ENCODE results near the gene STIMATE. TPM values are rescaled to one million over a fixed set of nuclear protein-coding genes. Genes with fewer than 3 reads are reported as not detected.

Gene STIMATE
- polyA plus RNA-seq, 3 donors, result 8.9 to 49.9 (median 11.7) TPM

DNA sequence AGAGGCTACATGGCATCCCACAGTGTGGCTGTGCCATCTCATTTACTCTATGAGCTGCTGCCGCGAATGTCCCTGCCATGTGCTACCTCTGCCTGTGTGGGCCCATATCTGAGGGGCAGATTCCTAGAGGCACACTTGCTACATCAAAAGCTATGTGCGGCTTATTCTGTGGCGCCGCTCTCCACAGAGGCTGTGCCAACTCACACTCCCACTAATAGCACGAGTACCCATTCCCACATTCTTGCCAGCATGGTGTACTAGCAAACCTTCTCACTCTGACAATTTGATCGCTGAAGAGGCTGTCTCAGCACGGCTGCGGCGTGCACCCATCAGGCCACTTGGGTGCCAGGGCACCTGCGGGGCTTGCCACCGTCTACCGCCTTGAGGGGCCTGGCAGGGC lies 31.4 kb downstream of the STIMATE start:
- Mint-ChIP-seq H3K4me3 (no peak overlapping the region), H3K36me3 (peaks cover 46 to 49% of the 10 kb centered on the region in 2 donors), H3K9me3 (peaks cover 25 to 39% (median 32%) of the 10 kb centered on the region in 7 donors), H3K4me1 (peaks cover 4% of the 10 kb centered on the region), H3K27me3 (ENCODE audit: low read depth in 3 of 3) (peaks cover 0 to 5% (median 2%) of the 10 kb centered on the region in 3 donors), H3K27ac (no peak overlapping the region)
- Histone ChIP-seq H3K27me3 (ENCODE audit: control insufficient read depth in 2 of 2, insufficient read depth in 2 of 2, low read length in 2 of 2) (no peaks in the 10 kb centered on the region), H3K4me2 (replicated peaks; ENCODE audit: extremely low read depth, low read length, poor library complexity, severe bottlenecking) (no peak overlapping the region), H3K27ac (ENCODE audit: low read depth in 1 of 2, low read length in 2 of 2) (no peak overlapping the region), H3K9me3 (replicated peaks in 1 of 2; ENCODE audit: control insufficient read depth in 1 of 2, insufficient read depth in 1 of 2, low read length in 2 of 2) (peaks cover 24 to 27% of the 10 kb centered on the region in 2 donors), H2AFZ (ENCODE audit: insufficient read depth, low read depth, low read length, poor library complexity, severe bottlenecking) (no peak overlapping the region), H4K20me1 (ENCODE audit: insufficient read depth, low read length) (peaks cover 80% of the 10 kb centered on the region), H3K4me3 (replicated peaks in 1 of 3; ENCODE audit: low read depth in 2 of 3, low read length in 3 of 3) (no peak overlapping the region), H3K4me1 (ENCODE audit: control insufficient read depth in 1 of 2, insufficient read depth in 2 of 2, low read length in 2 of 2) (no peaks in the 10 kb centered on the region), H3K36me3 (replicated peaks in 1 of 2; ENCODE audit: control insufficient read depth in 1 of 2, insufficient read depth in 2 of 2, low read length in 2 of 2) (peaks cover 10 to 30% of the 10 kb centered on the region in 2 donors), H3K9ac (ENCODE audit: insufficient read depth, low read length, poor library complexity, severe bottlenecking) (no peak overlapping the region), H3K79me2 (ENCODE audit: insufficient read depth, low read length) (peaks cover 27% of the 10 kb centered on the region)
- over 99% methylated on average over 13 of the region's 13 CpGs for WGBS (ENCODE audit: insufficient coverage)
- DNase-seq, result no peak
- intact Hi-C loops (cut with micrococcal nuclease), result no loop called here
- TF ChIP-seq, protein P1, sequence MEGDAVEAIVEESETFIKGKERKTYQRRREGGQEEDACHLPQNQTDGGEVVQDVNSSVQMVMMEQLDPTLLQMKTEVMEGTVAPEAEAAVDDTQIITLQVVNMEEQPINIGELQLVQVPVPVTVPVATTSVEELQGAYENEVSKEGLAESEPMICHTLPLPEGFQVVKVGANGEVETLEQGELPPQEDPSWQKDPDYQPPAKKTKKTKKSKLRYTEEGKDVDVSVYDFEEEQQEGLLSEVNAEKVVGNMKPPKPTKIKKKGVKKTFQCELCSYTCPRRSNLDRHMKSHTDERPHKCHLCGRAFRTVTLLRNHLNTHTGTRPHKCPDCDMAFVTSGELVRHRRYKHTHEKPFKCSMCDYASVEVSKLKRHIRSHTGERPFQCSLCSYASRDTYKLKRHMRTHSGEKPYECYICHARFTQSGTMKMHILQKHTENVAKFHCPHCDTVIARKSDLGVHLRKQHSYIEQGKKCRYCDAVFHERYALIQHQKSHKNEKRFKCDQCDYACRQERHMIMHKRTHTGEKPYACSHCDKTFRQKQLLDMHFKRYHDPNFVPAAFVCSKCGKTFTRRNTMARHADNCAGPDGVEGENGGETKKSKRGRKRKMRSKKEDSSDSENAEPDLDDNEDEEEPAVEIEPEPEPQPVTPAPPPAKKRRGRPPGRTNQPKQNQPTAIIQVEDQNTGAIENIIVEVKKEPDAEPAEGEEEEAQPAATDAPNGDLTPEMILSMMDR (IDR thresholded peaks at IDR 0.05), result no peak

DNA sequence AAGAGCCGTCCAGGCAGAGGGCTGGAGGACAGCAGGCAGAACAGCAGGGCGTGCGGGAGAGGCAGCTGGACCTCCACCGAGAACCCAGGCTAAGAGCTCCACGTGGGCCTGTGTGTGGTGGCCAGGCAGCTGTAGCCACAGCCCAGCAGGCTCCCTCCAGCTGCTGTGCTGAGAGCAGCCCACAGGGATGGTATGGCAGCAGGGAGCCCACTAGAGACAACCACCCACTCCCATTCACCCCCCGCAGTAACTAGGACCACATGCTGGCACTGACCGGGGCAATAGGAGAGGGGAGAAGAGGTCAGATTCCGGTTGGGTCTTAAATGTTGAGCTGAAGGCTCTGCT lies 37.0 kb downstream of the STIMATE start:
- no peak overlapping the region for H3K4me3 ChIP-seq (replicated peaks in 1 of 3; ENCODE audit: low read depth in 2 of 3, low read length in 3 of 3)
- H4K20me1 ChIP-seq (ENCODE audit: insufficient read depth, low read length), result peaks cover 57% of the 10 kb centered on the region
- H3K9me3 ChIP-seq (replicated peaks in 1 of 2; ENCODE audit: control insufficient read depth in 1 of 2, insufficient read depth in 1 of 2, low read length in 2 of 2), result peaks cover 12% of the 10 kb centered on the region in 2 donors
- DNase-seq, result no peak
- no peaks in the 10 kb centered on the region for H3K27me3 ChIP-seq (ENCODE audit: control insufficient read depth in 2 of 2, insufficient read depth in 2 of 2, low read length in 2 of 2)
- H2AFZ ChIP-seq (ENCODE audit: insufficient read depth, low read depth, low read length, poor library complexity, severe bottlenecking), result no peak overlapping the region
- H3K4me1 Mint-ChIP-seq, result no peaks in the 10 kb centered on the region
- no peaks in the 10 kb centered on the region for H3K79me2 ChIP-seq (ENCODE audit: insufficient read depth, low read length)
- no peak overlapping the region for H3K4me3 Mint-ChIP-seq
- TF ChIP-seq, protein P1 (IDR thresholded peaks at IDR 0.05), result no peak
- H3K36me3 Mint-ChIP-seq, result peaks cover 37 to 44% of the 10 kb centered on the region in 2 donors
- H3K27me3 Mint-ChIP-seq (ENCODE audit: low read depth in 3 of 3), result peaks cover 0 to 3% (median 0%) of the 10 kb centered on the region in 3 donors
- H3K4me1 ChIP-seq (ENCODE audit: control insufficient read depth in 1 of 2, insufficient read depth in 2 of 2, low read length in 2 of 2), result no peaks in the 10 kb centered on the region
- H3K27ac Mint-ChIP-seq, result peak overlapping the region in 2 of 7 donors; percentile 10 to 21
- peaks cover 14 to 23% (median 18%) of the 10 kb centered on the region in 7 donors for H3K9me3 Mint-ChIP-seq
- H3K36me3 ChIP-seq (replicated peaks in 1 of 2; ENCODE audit: control insufficient read depth in 1 of 2, insufficient read depth in 2 of 2, low read length in 2 of 2), result peaks cover 12 to 26% of the 10 kb centered on the region in 2 donors
- H3K27ac ChIP-seq (ENCODE audit: low read depth in 1 of 2, low read length in 2 of 2), result no peak overlapping the region
- 97% methylated on average over 7 of the region's 8 CpGs for WGBS (ENCODE audit: insufficient coverage)
- H3K4me2 ChIP-seq (replicated peaks; ENCODE audit: extremely low read depth, low read length, poor library complexity, severe bottlenecking), result no peak overlapping the region
- H3K9ac ChIP-seq (ENCODE audit: insufficient read depth, low read length, poor library complexity, severe bottlenecking), result no peak overlapping the region
- intact Hi-C loops (cut with micrococcal nuclease), result no loop called here
